Measurements from ENCODE around the gene WBP1L.
"Not testable (repeated sequence)": the region's sequence is repeated elsewhere in the genome, so short reads cannot be mapped to it uniquely, and the experiment has no call there.

The WBP1L gene

GRCh38 chr10:102841827-102842345 is 98.1 kb downstream of the WBP1L start:
- no peak overlapping the region for H3K27ac ChIP-seq (ENCODE audit: poor library complexity, severe bottlenecking)
- no peak for DNase-seq (ENCODE audit: low spot score)
- no peak for ATAC-seq (ENCODE audit: low read depth)
- no peaks in the 10 kb centered on the region for H3K36me3 ChIP-seq (ENCODE audit: low read depth)
- H3K9me3 ChIP-seq (ENCODE audit: severe bottlenecking), result no peaks in the 10 kb centered on the region
- no peak for TF ChIP-seq CTCF (IDR thresholded peaks at IDR 0.05; ENCODE audit: poor library complexity, severe bottlenecking)
- no peak overlapping the region for H3K4me3 ChIP-seq (ENCODE audit: severe bottlenecking)
- no peaks in the 10 kb centered on the region for H3K4me1 ChIP-seq (ENCODE audit: insufficient read depth, poor library complexity, severe bottlenecking)
- H3K27me3 ChIP-seq (ENCODE audit: insufficient read depth, poor library complexity, severe bottlenecking), result no peaks in the 10 kb centered on the region

GRCh38 chr10:102843139-102843538 is 99.4 kb downstream of the WBP1L start:
- H3K9me3 ChIP-seq (ENCODE audit: severe bottlenecking); H3K36me3 ChIP-seq (ENCODE audit: low read depth); H3K27ac ChIP-seq (ENCODE audit: poor library complexity, severe bottlenecking); ATAC-seq (ENCODE audit: low read depth); H3K4me1 ChIP-seq (ENCODE audit: insufficient read depth, poor library complexity, severe bottlenecking); H3K4me3 ChIP-seq (ENCODE audit: severe bottlenecking); H3K27me3 ChIP-seq (ENCODE audit: insufficient read depth, poor library complexity, severe bottlenecking); DNase-seq (ENCODE audit: low spot score): not testable (repeated sequence)

- H3K27ac ChIP-seq (ENCODE audit: poor library complexity, severe bottlenecking); H3K4me3 ChIP-seq (ENCODE audit: severe bottlenecking); H3K9me3 ChIP-seq (ENCODE audit: severe bottlenecking); ATAC-seq (ENCODE audit: low read depth); H3K36me3 ChIP-seq (ENCODE audit: low read depth); H3K27me3 ChIP-seq (ENCODE audit: insufficient read depth, poor library complexity, severe bottlenecking); H3K4me1 ChIP-seq (ENCODE audit: insufficient read depth, poor library complexity, severe bottlenecking); DNase-seq (ENCODE audit: low spot score): not testable (repeated sequence)
Observed at GRCh38 chr10:102844190-102844776, 100.5 kb downstream of the WBP1L start.

GRCh38 chr10:102845352-102845902 is 101.7 kb downstream of the WBP1L start:
- DNase-seq (ENCODE audit: low spot score) (no peak), ATAC-seq (ENCODE audit: low read depth) (no peak)
- no peaks in the 10 kb centered on the region for H3K4me1 ChIP-seq (ENCODE audit: insufficient read depth, poor library complexity, severe bottlenecking)
- H3K4me3 ChIP-seq (ENCODE audit: severe bottlenecking), result no peak overlapping the region
- no peak for TF ChIP-seq CTCF (IDR thresholded peaks at IDR 0.05; ENCODE audit: poor library complexity, severe bottlenecking)
- no peaks in the 10 kb centered on the region for H3K9me3 ChIP-seq (ENCODE audit: severe bottlenecking)
- no peaks in the 10 kb centered on the region for H3K36me3 ChIP-seq (ENCODE audit: low read depth)
- no peak overlapping the region for H3K27ac ChIP-seq (ENCODE audit: poor library complexity, severe bottlenecking)
- no peaks in the 10 kb centered on the region for H3K27me3 ChIP-seq (ENCODE audit: insufficient read depth, poor library complexity, severe bottlenecking)

- ATAC-seq (ENCODE audit: low read depth), result no peak
- Histone ChIP-seq H3K27ac (ENCODE audit: poor library complexity, severe bottlenecking) (no peak overlapping the region), H3K4me1 (ENCODE audit: insufficient read depth, poor library complexity, severe bottlenecking) (peaks cover 5% of the 10 kb centered on the region), H3K9me3 (ENCODE audit: severe bottlenecking) (no peaks in the 10 kb centered on the region), H3K27me3 (ENCODE audit: insufficient read depth, poor library complexity, severe bottlenecking) (no peaks in the 10 kb centered on the region), H3K36me3 (ENCODE audit: low read depth) (no peaks in the 10 kb centered on the region), H3K4me3 (ENCODE audit: severe bottlenecking) (no peak overlapping the region)
- no peak for DNase-seq (ENCODE audit: low spot score)
- TF ChIP-seq CTCF (IDR thresholded peaks at IDR 0.05; ENCODE audit: poor library complexity, severe bottlenecking), result no peak
Observed at GRCh38 chr10:102850025-102850518, 106.3 kb downstream of the WBP1L start.

- peaks cover 18% of the 10 kb centered on the region for H3K4me1 ChIP-seq (ENCODE audit: insufficient read depth, poor library complexity, severe bottlenecking)
- not testable (repeated sequence) for H3K27ac ChIP-seq (ENCODE audit: poor library complexity, severe bottlenecking); H3K27me3 ChIP-seq (ENCODE audit: insufficient read depth, poor library complexity, severe bottlenecking); ATAC-seq (ENCODE audit: low read depth); H3K36me3 ChIP-seq (ENCODE audit: low read depth); H3K9me3 ChIP-seq (ENCODE audit: severe bottlenecking); H3K4me3 ChIP-seq (ENCODE audit: severe bottlenecking); DNase-seq (ENCODE audit: low spot score)
Observed at GRCh38 chr10:102853237-102853636, 109.5 kb downstream of the WBP1L start.

- peak; percentile 22; the same call in 1 of the 3 replicates for ATAC-seq (ENCODE audit: low read depth)
- not testable (repeated sequence) for DNase-seq (ENCODE audit: low spot score); H3K36me3 ChIP-seq (ENCODE audit: low read depth); H3K9me3 ChIP-seq (ENCODE audit: severe bottlenecking); H3K27me3 ChIP-seq (ENCODE audit: insufficient read depth, poor library complexity, severe bottlenecking); H3K27ac ChIP-seq (ENCODE audit: poor library complexity, severe bottlenecking); H3K4me3 ChIP-seq (ENCODE audit: severe bottlenecking)
- H3K4me1 ChIP-seq (ENCODE audit: insufficient read depth, poor library complexity, severe bottlenecking), result peaks cover 18% of the 10 kb centered on the region
Observed at GRCh38 chr10:102855731-102856436, 112.1 kb downstream of the WBP1L start.

Measured in RWPE2 (cell line).